ENCODE results near the gene SERPINE3. TPM values are rescaled to one million over a fixed set of nuclear protein-coding genes. Genes with fewer than 3 reads are reported as not detected.

Gene SERPINE3
- total and polyA plus RNA-seq, 2 of the 4 experiments (the other 2 are of a cell fraction), result not detected

DNA sequence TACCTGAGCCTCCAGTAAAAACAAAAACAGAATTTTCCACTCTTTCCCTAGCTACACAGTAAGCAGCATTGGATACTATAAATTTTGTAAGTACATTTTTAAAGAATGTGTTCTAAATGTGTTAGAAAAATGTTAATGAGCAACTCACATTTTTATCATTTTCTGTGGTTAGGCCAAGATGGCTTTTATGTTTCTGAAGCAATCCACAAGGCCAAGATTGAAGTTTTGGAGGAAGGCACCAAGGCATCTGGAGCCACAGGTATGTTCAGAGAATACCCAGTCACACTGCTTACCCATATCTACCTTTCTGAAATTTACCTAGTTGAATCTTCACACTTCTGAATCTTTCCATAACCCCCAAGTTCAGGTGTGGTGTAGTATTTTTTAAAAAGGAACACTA, 21.6 kb downstream of the SERPINE3 start:
- Histone ChIP-seq H3K79me1 (ENCODE audit: low read depth in 1 of 2, low read length in 2 of 2) (0 out of 4 replicates have a peak, but pooled peaks cover 0 to 2% of the 10 kb centered on the region in 2 experiments), H4K8ac (ENCODE audit: low read depth in 2 of 2, low read length in 2 of 2) (no peak overlapping the region), H2AK5ac (ENCODE audit: low read depth, low read length) (no peak overlapping the region), H2BK15ac (ENCODE audit: low read depth, low read length) (no peak overlapping the region), H3K4me1 (ENCODE audit: control insufficient read depth, insufficient read depth, low read length) (no peaks in the 10 kb centered on the region; the same call in 1 of the 2 replicates), H3K9ac (ENCODE audit: low read depth, low read length) (no peak overlapping the region), H3K23ac (ENCODE audit: low read depth, low read length) (no peak overlapping the region), H3K9me3 (ENCODE audit: control insufficient read depth, insufficient read depth, low read length) (no peaks in the 10 kb centered on the region), H2AFZ (replicated peaks; ENCODE audit: low read length, poor library complexity) (no peak overlapping the region), H3K27ac (ENCODE audit: insufficient read depth, low read length) (no peak overlapping the region), H3K18ac (ENCODE audit: low read depth, low read length) (no peak overlapping the region), H4K91ac (ENCODE audit: insufficient read depth, low read depth, low read length) (no peak overlapping the region), H2BK20ac (ENCODE audit: low read depth, low read length) (no peak overlapping the region), H3K4ac (ENCODE audit: low read depth, low read length) (no peak overlapping the region), H3K14ac (replicated peaks; ENCODE audit: low read depth, low read length) (no peak overlapping the region), H2AK9ac (replicated peaks; ENCODE audit: low read depth, low read length, poor library complexity) (no peak overlapping the region), H4K20me1 (ENCODE audit: insufficient read depth, low read length) (no peaks in the 10 kb centered on the region; the same call in 1 of the 2 replicates), H3K4me2 (ENCODE audit: low read depth, low read length) (no peak overlapping the region), H3K36me3 (ENCODE audit: control insufficient read depth, insufficient read depth, low read length) (peaks cover 9% of the 10 kb centered on the region), H3K4me3 (ENCODE audit: insufficient read depth, low read depth, low read length) (no peak overlapping the region), H3K9me1 (ENCODE audit: insufficient read depth, low read length) (no peaks in the 10 kb centered on the region), H3K27me3 (ENCODE audit: control insufficient read depth, insufficient read depth, low read length) (no peaks in the 10 kb centered on the region), H2BK120ac (ENCODE audit: low read depth, low read length) (no peak overlapping the region), H2BK5ac (ENCODE audit: low read depth, low read length, poor library complexity, severe bottlenecking) (no peak overlapping the region), H4K5ac (ENCODE audit: low read depth, low read length) (no peak overlapping the region), H3K56ac (ENCODE audit: extremely low read depth, insufficient read depth, low read length) (no peak overlapping the region)
- DNase-seq (no peak), ATAC-seq (ENCODE audit: low read depth) (no peak)
- ChIA-PET CTCF (no interaction called here), POLR2A (ENCODE audit: unreplicated experiment) (no interaction called here)
- BruUV-seq (replicated peaks), result no TSS peak
- dilution Hi-C loops (cut with HindIII; ENCODE audit: low sequenced_read_pairs, unreplicated experiment) (no loop called here), in situ Hi-C loops (cut with MboI; ENCODE audit: low sequenced_read_pairs) (no loop called here), intact Hi-C loops (cut with micrococcal nuclease) (no loop called here)
- TF ChIP-seq POLR2A (IDR thresholded peaks at IDR 0.05; ENCODE audit: low read depth, low read length), result no peak
- no peak for TF ChIP-seq MAFK (IDR thresholded peaks at IDR 0.05; ENCODE audit: low read depth, low read length)
- no peak for TF ChIP-seq RAD21 (IDR thresholded peaks at IDR 0.05; ENCODE audit: low read length)
- no peak for TF ChIP-seq CTCF (conservative IDR thresholded peaks at IDR 0.05; ENCODE audit: low read depth, low read length)
- no peak for TF ChIP-seq RCOR1 (IDR thresholded peaks at IDR 0.05; ENCODE audit: insufficient replicate concordance, low read length)
